GM21360 (cell line): ENCODE measurements around the gene ANKRD53.
"Not testable (repeated sequence)": the region's sequence is repeated elsewhere in the genome, so short reads cannot be mapped to it uniquely, and the experiment has no call there.

Experiments used
- ATAC-seq: cut with Tn5 transposase; IDR thresholded peaks from one replicate; pipeline ENCODE4 v1.9.1; 2021; ENCODE audit warnings: mild to moderate bottlenecking, moderate library complexity; ENCODE audit not compliant: unreplicated experiment

The ANKRD53 gene

DNA sequence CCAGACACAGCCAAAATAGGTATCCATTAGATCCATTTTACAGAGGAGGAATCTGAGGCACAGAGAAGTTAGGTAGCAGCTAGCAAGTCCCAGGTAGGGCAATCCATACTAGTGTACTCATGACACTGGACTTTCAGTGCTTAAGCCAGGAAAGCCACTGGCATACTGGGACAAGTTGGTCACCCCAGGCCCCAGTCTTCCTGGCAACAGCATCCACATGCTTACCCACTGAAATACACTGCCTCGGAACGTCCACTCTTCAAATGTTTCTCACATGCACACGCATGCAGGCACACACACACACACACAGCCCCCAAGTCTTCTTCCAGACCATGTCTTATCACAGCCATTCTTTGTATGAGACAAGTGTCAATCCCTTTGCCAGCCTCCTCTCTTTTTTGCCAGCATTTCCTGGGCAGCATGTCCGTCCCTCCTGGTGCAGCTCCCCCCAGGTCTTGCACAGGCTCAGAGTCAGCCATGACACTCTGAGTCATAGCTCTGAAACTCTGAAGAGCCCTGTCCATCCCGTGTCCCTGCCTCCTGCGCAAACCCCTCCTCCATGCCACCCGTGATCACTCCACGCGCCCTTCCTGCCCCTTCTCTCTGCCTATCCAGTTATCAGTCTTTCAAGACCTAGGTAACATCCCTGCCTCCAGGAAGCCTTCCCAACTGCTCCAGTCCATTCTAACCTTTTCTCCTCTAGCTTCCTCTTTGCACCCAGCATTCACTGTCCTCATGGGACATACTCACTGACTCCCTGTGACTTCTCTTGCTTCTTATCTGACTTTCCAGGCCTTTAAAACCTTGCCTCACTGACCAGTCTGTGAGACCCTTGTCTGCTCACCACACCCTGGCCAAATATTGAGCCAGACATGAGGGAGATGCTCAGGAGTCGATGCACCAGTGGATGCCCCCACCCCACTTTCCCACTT is 27.1 kb downstream of the ANKRD53 start:
- ATAC-seq: no peak

DNA sequence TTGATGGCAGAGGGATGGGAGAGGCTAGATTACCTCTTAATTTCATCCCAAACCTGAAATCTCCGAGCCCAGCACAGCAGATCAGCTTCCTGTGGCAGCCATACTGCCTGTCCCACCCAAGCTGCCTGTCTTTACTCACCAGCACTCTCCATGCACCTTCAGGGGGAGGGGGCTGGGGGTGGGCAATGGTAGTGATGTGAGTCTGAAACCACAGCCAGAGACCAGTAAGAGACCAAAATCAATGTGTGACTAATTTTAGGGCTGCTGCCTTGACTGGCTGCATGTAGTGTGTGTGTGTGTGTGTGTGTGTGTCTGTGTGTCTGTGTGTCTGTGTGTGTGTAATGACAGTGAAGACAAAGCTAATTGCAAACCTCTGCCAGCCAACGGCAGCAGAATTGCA is 27.9 kb downstream of the ANKRD53 start:
- no peak for ATAC-seq

DNA sequence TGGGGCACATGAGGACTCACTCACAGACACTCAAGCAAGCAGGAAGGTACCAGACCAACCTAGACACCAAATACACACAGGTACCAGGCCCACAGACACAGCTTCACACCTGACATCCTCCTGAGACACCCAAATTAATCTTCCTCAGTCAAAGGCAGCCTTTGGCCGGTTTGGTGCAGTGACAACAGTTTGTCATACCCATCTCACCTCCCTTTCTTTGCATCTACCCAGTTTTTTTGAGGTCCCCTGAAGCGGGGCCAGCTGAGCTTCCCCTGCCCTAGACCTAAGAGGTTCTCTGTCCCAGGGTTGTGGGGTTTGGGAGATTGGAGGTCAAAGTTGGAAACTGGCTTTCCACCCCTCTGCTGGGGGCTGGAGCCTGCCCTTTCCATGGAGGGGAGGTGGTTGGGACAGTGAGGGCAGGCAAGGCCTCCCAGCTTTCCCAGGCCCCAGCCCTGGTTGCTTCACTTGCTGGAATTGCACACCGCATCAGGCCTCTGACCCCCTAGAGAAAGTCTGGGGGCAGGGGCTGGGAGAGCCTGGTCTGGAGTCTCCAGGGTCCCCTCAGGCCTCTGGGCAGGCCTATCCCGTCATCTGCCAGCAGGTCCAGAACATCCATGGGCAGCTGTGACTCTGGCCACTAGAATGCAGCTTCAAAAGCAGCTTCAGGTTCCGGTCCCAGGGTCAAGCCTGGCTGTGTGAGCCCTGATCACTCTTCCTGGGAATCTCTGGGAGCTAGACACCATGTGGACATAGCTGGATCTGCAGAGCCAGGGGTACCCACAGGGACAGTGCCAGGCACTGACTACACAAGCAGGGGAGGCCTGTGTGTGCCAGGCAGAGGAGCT is 28.7 kb downstream of the ANKRD53 start:
- ATAC-seq: no peak

DNA sequence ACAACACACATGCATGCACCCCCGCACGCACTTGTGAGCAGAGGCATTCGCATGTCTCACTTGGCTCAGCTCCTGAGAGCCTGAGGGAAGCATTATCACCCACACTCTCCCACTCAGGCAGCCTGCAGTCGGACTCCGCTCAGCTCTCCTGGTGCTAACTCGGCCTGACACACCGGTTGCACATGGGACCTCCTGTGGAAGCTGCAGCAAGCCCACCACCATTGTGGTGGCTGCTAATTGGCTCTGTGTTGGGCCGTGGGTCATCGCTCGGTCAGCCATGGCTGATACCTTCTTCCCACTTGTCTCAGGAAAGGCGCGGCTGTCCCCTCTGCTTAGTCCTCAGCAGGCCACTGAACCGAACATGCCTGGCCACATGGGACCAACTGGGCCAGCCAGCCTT is 29.9 kb downstream of the ANKRD53 start:
- no peak for ATAC-seq

DNA sequence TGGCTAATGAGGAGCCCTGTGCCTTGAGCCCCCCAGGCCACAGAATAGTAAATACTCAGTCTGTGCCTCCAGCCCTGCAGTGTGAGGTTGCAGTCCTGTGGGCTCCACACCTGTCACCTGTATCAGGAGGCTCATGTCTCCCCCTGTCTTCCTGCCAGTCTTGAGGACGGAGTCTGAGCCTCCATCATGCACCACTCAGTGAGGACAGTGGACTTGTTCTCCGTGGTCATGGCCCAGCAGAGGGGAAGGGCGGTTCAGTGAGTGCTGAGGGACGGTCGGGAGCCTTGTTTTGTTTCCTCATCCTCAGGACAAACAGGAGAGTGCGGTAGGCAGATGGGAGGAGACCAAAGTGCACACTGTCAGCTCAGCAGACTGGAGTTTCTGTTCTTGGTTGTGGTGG is 33.4 kb downstream of the ANKRD53 start:
- not testable (repeated sequence) for ATAC-seq

DNA sequence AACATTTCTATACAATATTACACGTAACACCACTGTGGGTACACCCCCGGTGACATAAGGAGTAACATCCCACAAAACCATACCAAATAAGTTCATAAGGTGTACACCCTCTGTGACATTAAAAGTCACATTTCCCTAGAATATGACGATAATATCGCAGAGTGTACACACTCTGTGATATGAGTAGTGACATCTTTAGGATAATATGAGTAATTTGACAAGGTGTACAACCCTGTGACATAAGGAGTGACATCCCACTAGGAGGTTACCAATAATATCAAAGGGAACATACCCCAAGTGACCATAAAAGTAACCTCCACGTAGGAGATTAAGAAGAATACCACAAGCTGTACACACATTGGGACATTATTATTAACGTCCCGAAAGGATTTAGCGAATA is 40.2 kb downstream of the ANKRD53 start:
- ATAC-seq: no peak

DNA sequence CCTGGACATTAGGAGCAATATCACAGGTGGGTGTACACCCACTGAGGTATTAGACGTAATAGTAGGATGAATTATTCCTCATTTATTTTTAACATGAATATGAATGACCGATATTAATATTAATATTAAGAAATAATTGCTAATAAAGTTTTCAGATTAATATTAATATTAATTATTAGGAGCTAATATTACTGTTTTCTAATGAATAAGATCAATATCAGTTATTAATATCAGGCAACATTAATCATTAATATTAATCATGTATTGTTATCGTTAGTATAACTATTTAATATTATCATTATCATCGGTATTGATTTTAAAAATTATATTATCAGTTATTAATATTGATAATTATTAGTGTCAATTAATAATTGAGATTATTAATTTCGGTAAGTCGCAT is 41.6 kb downstream of the ANKRD53 start:
- not testable (repeated sequence) for ATAC-seq

DNA sequence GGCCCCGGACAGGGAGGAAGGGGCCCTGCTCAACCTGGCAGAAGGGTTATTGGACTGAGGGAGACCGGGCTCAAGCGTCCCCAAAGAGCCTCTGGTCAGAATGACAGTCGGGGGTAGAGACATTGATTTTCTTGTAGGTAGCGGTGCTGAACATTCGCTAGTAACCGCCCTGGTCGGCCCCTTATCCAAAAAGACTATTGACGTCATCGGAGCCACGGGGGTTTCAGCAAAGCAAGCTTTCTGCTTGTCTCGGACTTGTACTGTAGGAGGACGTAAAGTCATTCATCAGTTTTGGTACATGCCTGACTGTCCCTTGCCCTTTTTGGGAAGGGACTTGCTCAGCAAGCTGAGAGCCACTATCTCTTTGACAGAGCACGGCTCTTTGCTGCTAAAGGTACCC is 43.0 kb downstream of the ANKRD53 start:
- ATAC-seq: not testable (repeated sequence)

DNA sequence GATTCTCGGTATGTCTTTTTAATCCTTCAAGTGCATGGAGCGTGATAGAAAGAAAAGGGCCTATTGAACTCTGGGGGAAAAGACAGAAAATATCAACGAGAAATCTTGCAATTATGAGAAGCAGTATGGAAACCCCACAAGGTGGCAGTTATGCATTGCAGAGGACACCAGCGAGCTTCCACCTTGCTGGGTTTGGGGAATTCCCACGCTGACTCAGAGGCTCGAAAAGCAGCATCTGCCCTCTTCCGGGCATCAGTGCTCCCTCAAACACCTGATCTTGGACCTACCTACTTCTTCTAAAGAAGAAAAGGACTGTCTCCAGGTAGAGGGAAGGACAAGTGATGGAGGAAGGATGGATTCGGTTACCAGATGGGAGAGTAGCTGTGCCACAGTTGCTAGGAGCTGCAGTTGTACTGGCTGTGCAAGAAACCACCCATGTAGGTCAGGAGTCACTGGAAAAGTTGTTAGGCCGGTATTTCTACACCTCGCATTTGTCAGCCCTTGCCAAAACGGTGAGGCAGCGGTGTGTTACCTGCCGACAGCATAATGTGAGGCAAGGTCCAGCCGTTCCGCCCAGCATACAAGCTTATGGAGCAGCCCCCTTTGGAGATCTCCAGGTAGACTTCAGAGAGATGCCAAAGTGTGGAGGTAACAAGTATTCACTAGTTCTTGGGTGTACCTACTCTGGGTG is 45.3 kb downstream of the ANKRD53 start:
- ATAC-seq: not testable (repeated sequence)
